ENCODE measurements around the gene EVPL. TPM values are rescaled to one million over a fixed set of nuclear protein-coding genes. Genes with fewer than 3 reads are reported as not detected.

The EVPL gene
- total and polyA plus RNA-seq, 10 of the 15 experiments (the other 5 are each of a cell fraction or from before 2014, with no cell fraction given), result 0.03 TPM; not detected in 9

- Histone ChIP-seq H3K9ac (ENCODE audit: control insufficient read depth, insufficient read depth, low read length) (peak within 1 kb of the TSS; percentile 74), H3K27me3 (replicated peaks in 1 of 2; ENCODE audit: control insufficient read depth in 2 of 2, insufficient read depth in 2 of 2, low read length in 1 of 2) (peaks cover 4 to 24% of the 10 kb centered on the region in 2 experiments; a peak in 3 of 4 replicates), H3K9me3 (replicated peaks; ENCODE audit: control insufficient read depth, insufficient read depth, low read length) (no peaks in the 10 kb centered on the region), H3K4me1 (ENCODE audit: control insufficient read depth, insufficient read depth, low read length) (peaks cover 3% of the 10 kb centered on the region; the same call in 1 of the 2 replicates), H3K27ac (ENCODE audit: control insufficient read depth, insufficient read depth) (peak within 1 kb of the TSS; percentile 81), H3K79me2 (ENCODE audit: control insufficient read depth, insufficient read depth, low read length) (peaks cover 26% of the 10 kb centered on the region), H3K4me2 (ENCODE audit: control insufficient read depth, insufficient read depth) (peak within 1 kb of the TSS; percentile 75), H3K36me3 (ENCODE audit: control insufficient read depth in 2 of 2, insufficient read depth in 2 of 2, low read length in 1 of 2) (no peaks in the 10 kb centered on the region; a peak in 2 of 4 replicates), H4K20me1 (ENCODE audit: control insufficient read depth, insufficient read depth) (no peaks in the 10 kb centered on the region), H2AFZ (ENCODE audit: control insufficient read depth, low read depth, low read length) (peak within 1 kb of the TSS; percentile 87), H3K4me3 (peak within 1 kb of the TSS; percentile 76)
- CTCF ChIA-PET, result interaction anchor here (0.9 to 1.8 kb wide), 3 partner anchors 58 to 107 kb away, joined by 3 to 7 read pairs (median 3); no protein-coding TSS in a partner anchor
- FAIRE-seq, result peak; percentile 96
- intact Hi-C loops (cut with micrococcal nuclease; ENCODE audit: unreplicated experiment) (no loop called here), in situ Hi-C loops (cut with MboI) (no loop called here)
- SMC1A ChIA-PET (ENCODE audit: uncharacterized antibody, unreplicated experiment), result interaction anchor here (1.0 to 1.3 kb wide), 3 partner anchors 9 to 31 kb away, joined by 4 read pairs; partner anchors contain the start of gene EXOC7
- peak; percentile 99 for ATAC-seq
- POLR2A ChIA-PET, result interaction anchor here (0.5 to 1.3 kb wide), 3 partner anchors 269 to 281 kb away, joined by 3 to 8 read pairs (median 3); partner anchors contain the start of gene PRPSAP1
- BruUV-seq (replicated peaks), result no TSS peak
- peak; percentile 59 for DNase-seq (ENCODE audit: low read depth, low spot score)
- RAD21 ChIA-PET (ENCODE audit: unreplicated experiment), result no interaction called here
- WGBS (ENCODE audit: insufficient coverage, insufficient replicate concordance, low lambda C conversion rate, missing lambda C conversion rate), result under 1% methylated on average over 43 of the region's 57 CpGs
- TF ChIP-seq SIX5 (IDR thresholded peaks at IDR 0.05; ENCODE audit: low read depth, low read length, severe bottlenecking) (peak; percentile 37), RELB (IDR thresholded peaks at IDR 0.05; ENCODE audit: low read depth) (peak; percentile 19; the same call in 1 of the 2 replicates), MEF2A (IDR thresholded peaks at IDR 0.05; ENCODE audit: insufficient read depth, low read depth, low read length) (0 out of 2 replicates have a peak, but pooled peaks have one; percentile 10), SP1 (IDR thresholded peaks at IDR 0.05; ENCODE audit: low read depth, low read length) (peak; percentile 14), DPF2 (IDR thresholded peaks at IDR 0.05) (0 out of 2 replicates have a peak, but pooled peaks have one; percentile 14), NR2F1 (conservative IDR thresholded peaks at IDR 0.05) (0 out of 2 replicates have a peak, but pooled peaks have one; percentile 24), CBFB (IDR thresholded peaks at IDR 0.05; ENCODE audit: low read depth) (no peak), IKZF1 (conservative IDR thresholded peaks at IDR 0.05) (peak; percentile 86), NRF1 (conservative IDR thresholded peaks at IDR 0.05; ENCODE audit: low read depth, low read length) (peak; percentile 62), NKRF (conservative IDR thresholded peaks at IDR 0.05) (peak; percentile 44), IRF4 (IDR thresholded peaks at IDR 0.05; ENCODE audit: low read depth, low read length) (0 out of 2 replicates have a peak, but pooled peaks have one; percentile 44), MXI1 (IDR thresholded peaks at IDR 0.05; ENCODE audit: low read depth, low read length) (peak; percentile 72), NFXL1 (IDR thresholded peaks at IDR 0.05; ENCODE audit: borderline replicate concordance) (no peak), FOXM1 (IDR thresholded peaks at IDR 0.05; ENCODE audit: low read depth, low read length) (no peak), TBL1XR1 (IDR thresholded peaks at IDR 0.05; ENCODE audit: low read depth, low read length) (peak; percentile 45), ASH2L (IDR thresholded peaks at IDR 0.05; ENCODE audit: borderline replicate concordance, low read depth) (peak; percentile 66; the same call in 1 of the 2 replicates), HCFC1 (IDR thresholded peaks at IDR 0.05; ENCODE audit: low read length) (peak; percentile 63), SKIL (IDR thresholded peaks at IDR 0.05; ENCODE audit: low read depth, poor library complexity, severe bottlenecking) (no peak), STAT1 (conservative IDR thresholded peaks at IDR 0.05) (peak; percentile 83; the same call in 1 of the 2 replicates)
Measured at GRCh38 chr17:76072148-76072858, 45.2 kb upstream of the EVPL start, which contains the start of gene SRP68. TSS of gene SRP68 (minus strand) at chr17:76072517. CDS start at chr17:76072491, 26 bp downstream.

Measured in GM12878 (cell line).